ENCODE data around the gene TNFSF13B. TPM values are rescaled to one million over a fixed set of nuclear protein-coding genes. Genes with fewer than 3 reads are reported as not detected.
A peak's percentile ranks its signal among the peaks of the same experiment; 100 is the strongest.
"Not testable (repeated sequence)": the region's sequence is repeated elsewhere in the genome, so short reads cannot be mapped to it uniquely, and the experiment has no call there.

TNFSF13B gene
- total RNA-seq, 5 donors from 2014 or later (not counting 1 experiment from before 2014, with no cell fraction given) = 1.8 to 18.3 (median 4.2) TPM

DNA sequence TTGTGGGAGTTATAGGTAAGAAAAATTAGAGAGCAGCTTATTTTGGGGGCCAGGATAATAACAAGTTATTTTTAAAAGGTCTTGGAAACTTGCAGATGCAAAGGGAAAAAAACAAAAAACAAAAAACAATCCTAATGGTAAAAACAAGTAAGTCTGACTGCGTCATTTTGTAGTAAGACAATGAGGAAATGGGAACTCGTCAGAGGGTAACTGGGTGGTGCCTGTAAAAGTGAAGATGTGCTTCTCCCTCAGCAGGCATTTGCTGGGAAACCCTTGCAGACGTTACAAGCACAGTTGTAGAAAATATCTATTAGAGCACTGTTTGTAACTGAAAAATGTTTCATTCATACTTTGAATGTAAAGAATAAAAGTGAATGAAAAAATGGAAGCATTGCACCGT is 2.2 kb upstream of the TNFSF13B start:
- no peak overlapping the region for H3K27ac ChIP-seq (ENCODE audit: low read length)
- H3K9me3 ChIP-seq = no peaks in the 10 kb centered on the region
- H3K27ac Mint-ChIP-seq = peak overlapping the region; percentile 86 to 93
- H3K27me3 Mint-ChIP-seq = no peaks in the 10 kb centered on the region
- H3K9me3 Mint-ChIP-seq = no peaks in the 10 kb centered on the region
- H3K36me3 ChIP-seq (ENCODE audit: control insufficient read depth in 2 of 2, extremely low read depth in 1 of 2, insufficient read depth in 1 of 2, low read length in 1 of 2) = no peaks in the 10 kb centered on the region
- peaks cover 38 to 56% (median 48%) of the 10 kb centered on the region in 3 donors for H3K4me1 Mint-ChIP-seq
- ATAC-seq (replicated peaks in 1 of 4) = no peak
- WGBS (ENCODE audit: insufficient coverage) = 74% methylated on average over 3 of the region's 4 CpGs
- no peak overlapping the region for H3K4me3 ChIP-seq (ENCODE audit: control insufficient read depth in 1 of 2, extremely low read depth in 1 of 2, low read length in 1 of 2)
- H3K27me3 ChIP-seq (replicated peaks in 1 of 2; ENCODE audit: control insufficient read depth in 2 of 2, extremely low read depth in 1 of 2, insufficient read depth in 2 of 2, low read length in 1 of 2) = no peaks in the 10 kb centered on the region
- CTCF ChIA-PET = no interaction called here
- no peak overlapping the region for H3K4me3 Mint-ChIP-seq
- no peak for DNase-seq
- POLR2A ChIA-PET = no interaction called here
- H3K4me1 ChIP-seq (ENCODE audit: control insufficient read depth in 1 of 2, extremely low read depth in 1 of 2, insufficient read depth in 2 of 2, low read length in 2 of 2) = peaks cover 20 to 23% of the 10 kb centered on the region in 2 experiments
- H3K36me3 Mint-ChIP-seq = no peaks in the 10 kb centered on the region

- H3K36me3 ChIP-seq (ENCODE audit: control insufficient read depth in 2 of 2, extremely low read depth in 1 of 2, insufficient read depth in 1 of 2, low read length in 1 of 2); H3K4me3 Mint-ChIP-seq; H3K27ac ChIP-seq (ENCODE audit: low read length); H3K27me3 Mint-ChIP-seq; H3K9me3 Mint-ChIP-seq; ATAC-seq (replicated peaks in 1 of 4); H3K9me3 ChIP-seq; POLR2A ChIA-PET; H3K36me3 Mint-ChIP-seq; CTCF ChIA-PET; H3K4me3 ChIP-seq (ENCODE audit: control insufficient read depth in 1 of 2, extremely low read depth in 1 of 2, low read length in 1 of 2); DNase-seq; H3K27me3 ChIP-seq (replicated peaks in 1 of 2; ENCODE audit: control insufficient read depth in 2 of 2, extremely low read depth in 1 of 2, insufficient read depth in 2 of 2, low read length in 1 of 2): not testable (repeated sequence)
- H3K4me1 Mint-ChIP-seq = peaks cover 41 to 59% (median 49%) of the 10 kb centered on the region in 3 donors
- H3K4me1 ChIP-seq (ENCODE audit: control insufficient read depth in 1 of 2, extremely low read depth in 1 of 2, insufficient read depth in 2 of 2, low read length in 2 of 2) = peaks cover 20 to 23% of the 10 kb centered on the region in 2 experiments
- no CpG with 5 or more reads among the region's 3 CpGs for WGBS (ENCODE audit: insufficient coverage)
- H3K27ac Mint-ChIP-seq = peak overlapping the region; percentile 86 to 93
Observed at GRCh38 chr13:108267855-108268254, 1.7 kb upstream of the TNFSF13B start.

DNA sequence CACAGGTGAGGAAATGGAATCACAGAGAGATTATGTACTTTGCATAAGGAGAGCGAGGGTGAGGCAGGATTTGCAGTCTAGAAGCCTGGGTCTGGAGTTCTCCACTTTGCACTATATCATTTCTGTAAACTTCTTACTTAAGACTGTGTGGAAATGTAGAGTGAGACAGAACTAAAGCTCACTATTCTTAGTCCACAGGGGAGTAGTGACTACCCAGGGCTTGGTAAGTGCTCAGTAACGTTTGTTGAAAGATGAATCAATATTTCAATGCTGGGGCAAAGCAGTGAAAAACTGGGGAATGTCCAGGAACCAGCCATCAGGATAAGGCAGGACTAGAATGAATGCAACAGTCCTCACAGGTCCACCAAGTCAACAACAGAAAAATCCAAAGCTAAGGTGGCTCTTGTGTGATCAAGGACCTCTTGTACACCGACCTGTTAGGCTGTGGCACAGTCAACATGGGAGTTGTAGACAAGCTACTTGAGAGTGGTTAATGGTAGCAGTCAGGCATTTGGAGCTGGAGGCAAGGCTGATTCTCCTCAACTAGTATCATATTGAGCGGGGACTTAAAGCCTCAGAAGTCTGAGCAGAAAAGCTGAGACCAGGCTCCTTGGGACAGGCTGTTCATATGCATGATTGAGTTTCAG is 929 bp upstream of the TNFSF13B start:
- Mint-ChIP-seq H3K4me3 (no peak overlapping the region), H3K27me3 (no peaks in the 10 kb centered on the region), H3K9me3 (no peaks in the 10 kb centered on the region), H3K4me1 (peaks cover 44 to 63% (median 50%) of the 10 kb centered on the region in 3 donors), H3K27ac (peak overlapping the region; percentile 86 to 89), H3K36me3 (no peaks in the 10 kb centered on the region)
- no peaks in the 10 kb centered on the region for H3K9me3 ChIP-seq
- 100% methylated on average over 1 of the region's 4 CpGs for WGBS (ENCODE audit: insufficient coverage)
- H3K4me1 ChIP-seq (ENCODE audit: control insufficient read depth in 1 of 2, extremely low read depth in 1 of 2, insufficient read depth in 2 of 2, low read length in 2 of 2) = peaks cover 20 to 23% of the 10 kb centered on the region in 2 experiments
- ATAC-seq (replicated peaks in 1 of 4) = no peak
- no peaks in the 10 kb centered on the region for H3K27me3 ChIP-seq (replicated peaks in 1 of 2; ENCODE audit: control insufficient read depth in 2 of 2, extremely low read depth in 1 of 2, insufficient read depth in 2 of 2, low read length in 1 of 2)
- POLR2A ChIA-PET = interaction anchor here in 1 of 2 donors (0.5 kb wide), 1 partner anchor 121 kb away, joined by 3 read pairs; no protein-coding TSS in a partner anchor
- no peak overlapping the region for H3K4me3 ChIP-seq (ENCODE audit: control insufficient read depth in 1 of 2, extremely low read depth in 1 of 2, low read length in 1 of 2)
- CTCF ChIA-PET = no interaction called here
- DNase-seq = peak in 1 of 35 experiments; percentile 10
- no peaks in the 10 kb centered on the region for H3K36me3 ChIP-seq (ENCODE audit: control insufficient read depth in 2 of 2, extremely low read depth in 1 of 2, insufficient read depth in 1 of 2, low read length in 1 of 2)
- H3K27ac ChIP-seq (ENCODE audit: low read length) = peak overlapping the region; percentile 66

DNA sequence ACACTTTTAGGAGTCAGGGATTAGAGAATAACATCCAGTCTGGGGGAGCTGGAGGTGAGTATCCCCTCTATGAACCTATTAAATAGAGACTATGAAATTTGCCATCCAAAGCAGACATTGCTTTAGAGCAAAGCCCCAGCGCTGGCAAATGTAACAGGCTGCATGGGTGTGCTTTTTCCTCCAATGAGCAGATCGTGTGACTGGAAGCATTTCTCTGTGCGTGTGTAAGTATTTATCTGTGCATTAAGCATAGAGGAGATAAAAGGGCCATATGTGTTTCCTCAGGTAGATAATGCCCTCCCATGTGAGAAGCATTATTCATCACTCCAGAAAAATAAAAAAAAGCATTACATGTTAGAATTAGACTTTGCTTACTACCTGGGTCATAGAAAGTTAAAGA is 924 bp downstream of the TNFSF13B start:
- H3K9me3 Mint-ChIP-seq = no peaks in the 10 kb centered on the region
- Histone ChIP-seq H3K4me1 (ENCODE audit: control insufficient read depth in 1 of 2, extremely low read depth in 1 of 2, insufficient read depth in 2 of 2, low read length in 2 of 2) (peaks cover 20 to 23% of the 10 kb centered on the region in 2 experiments), H3K9me3 (no peaks in the 10 kb centered on the region), H3K27me3 (replicated peaks in 1 of 2; ENCODE audit: control insufficient read depth in 2 of 2, extremely low read depth in 1 of 2, insufficient read depth in 2 of 2, low read length in 1 of 2) (no peaks in the 10 kb centered on the region), H3K36me3 (ENCODE audit: control insufficient read depth in 2 of 2, extremely low read depth in 1 of 2, insufficient read depth in 1 of 2, low read length in 1 of 2) (no peaks in the 10 kb centered on the region), H3K27ac (ENCODE audit: low read length) (peak overlapping the region; percentile 66), H3K4me3 (ENCODE audit: control insufficient read depth in 1 of 2, extremely low read depth in 1 of 2, low read length in 1 of 2) (peak overlapping the region; percentile 60 to 81)
- H3K4me1 Mint-ChIP-seq = peaks cover 46 to 64% (median 50%) of the 10 kb centered on the region in 3 donors
- POLR2A ChIA-PET = no interaction called here
- ATAC-seq (replicated peaks in 1 of 4) (peak; percentile 20 to 46 (median 41)), DNase-seq (peak in 4 of 35 experiments; percentile 1 to 14 (median 5))
- H3K4me3 Mint-ChIP-seq = peak overlapping the region; percentile 80 to 90 (median 90)
- no peaks in the 10 kb centered on the region for H3K36me3 Mint-ChIP-seq
- 17% methylated on average over 1 of the region's 3 CpGs for whole genome bisulfite sequencing (ENCODE audit: insufficient coverage)
- H3K27me3 Mint-ChIP-seq = no peaks in the 10 kb centered on the region
- peak overlapping the region; percentile 97 to 98 for H3K27ac Mint-ChIP-seq
- CTCF ChIA-PET = interaction anchor here in 1 of 2 donors (0.7 to 1.2 kb wide), 2 partner anchors 39 to 1519 kb away, joined by 3 to 4 read pairs; no protein-coding TSS in a partner anchor

- Histone ChIP-seq H3K9me3 (no peaks in the 10 kb centered on the region), H3K4me3 (ENCODE audit: control insufficient read depth in 1 of 2, extremely low read depth in 1 of 2, low read length in 1 of 2) (no peak overlapping the region), H3K27ac (ENCODE audit: low read length) (no peak overlapping the region), H3K36me3 (ENCODE audit: control insufficient read depth in 2 of 2, extremely low read depth in 1 of 2, insufficient read depth in 1 of 2, low read length in 1 of 2) (no peaks in the 10 kb centered on the region), H3K4me1 (ENCODE audit: control insufficient read depth in 1 of 2, extremely low read depth in 1 of 2, insufficient read depth in 2 of 2, low read length in 2 of 2) (peaks cover 16 to 17% of the 10 kb centered on the region in 2 experiments), H3K27me3 (replicated peaks in 1 of 2; ENCODE audit: control insufficient read depth in 2 of 2, extremely low read depth in 1 of 2, insufficient read depth in 2 of 2, low read length in 1 of 2) (no peaks in the 10 kb centered on the region)
- Mint-ChIP-seq H3K9me3 (no peaks in the 10 kb centered on the region), H3K27me3 (no peaks in the 10 kb centered on the region), H3K36me3 (peaks cover 6% of the 10 kb centered on the region), H3K27ac (peak overlapping the region; percentile 55), H3K4me3 (peak overlapping the region in 2 of 3 donors; percentile 5 to 56), H3K4me1 (peaks cover 30 to 48% (median 34%) of the 10 kb centered on the region in 3 donors)
- ATAC-seq (replicated peaks in 1 of 4) = no peak
- ChIA-PET POLR2A (no interaction called here), CTCF (interaction anchor here in 1 of 2 donors (0.6 to 1.5 kb wide), 2 partner anchors 30 to 35 kb away, joined by 3 read pairs; no protein-coding TSS in a partner anchor)
- no peak for DNase-seq
Observed at GRCh38 chr13:108272333-108272732, 2.8 kb downstream of the TNFSF13B start.

GRCh38 chr13:108273429-108274118 is 4.1 kb downstream of the TNFSF13B start:
- no peak overlapping the region for H3K27ac ChIP-seq (ENCODE audit: low read length)
- H3K9me3 Mint-ChIP-seq = no peaks in the 10 kb centered on the region
- H3K4me3 Mint-ChIP-seq = no peak overlapping the region

More at GRCh38 chr13:108273429-108274118, 4.1 kb downstream of the TNFSF13B start:
- no peaks in the 10 kb centered on the region for H3K27me3 ChIP-seq (replicated peaks in 1 of 2; ENCODE audit: control insufficient read depth in 2 of 2, extremely low read depth in 1 of 2, insufficient read depth in 2 of 2, low read length in 1 of 2)
- ChIA-PET POLR2A (interaction anchor here in 1 of 2 donors (0.6 kb wide), 2 partner anchors 220 to 426 kb away, joined by 4 to 10 read pairs; no protein-coding TSS in a partner anchor), CTCF (interaction anchor here in 1 of 2 donors (1.5 kb wide), 1 partner anchor 33 kb away, joined by 3 read pairs; no protein-coding TSS in a partner anchor)
- ATAC-seq (replicated peaks in 1 of 4) = no peak
- H3K36me3 ChIP-seq (ENCODE audit: control insufficient read depth in 2 of 2, extremely low read depth in 1 of 2, insufficient read depth in 1 of 2, low read length in 1 of 2) = no peaks in the 10 kb centered on the region
- peaks cover 16 to 17% of the 10 kb centered on the region in 2 experiments for H3K4me1 ChIP-seq (ENCODE audit: control insufficient read depth in 1 of 2, extremely low read depth in 1 of 2, insufficient read depth in 2 of 2, low read length in 2 of 2)
- Mint-ChIP-seq H3K27ac (no peak overlapping the region), H3K4me1 (peaks cover 27 to 37% (median 30%) of the 10 kb centered on the region in 3 donors), H3K36me3 (peaks cover 6% of the 10 kb centered on the region), H3K27me3 (no peaks in the 10 kb centered on the region)
- WGBS (ENCODE audit: insufficient coverage) = no CpG with 5 or more reads among the region's 5 CpGs
- no peak for DNase-seq
- no peaks in the 10 kb centered on the region for H3K9me3 ChIP-seq
- no peak overlapping the region for H3K4me3 ChIP-seq (ENCODE audit: control insufficient read depth in 1 of 2, extremely low read depth in 1 of 2, low read length in 1 of 2)
